ENCODE data around the gene ASCC1. TPM values are rescaled to one million over a fixed set of nuclear protein-coding genes. Genes with fewer than 3 reads are reported as not detected.

ASCC1 gene
- total RNA-seq, 4 donors from 2014 or later: 18.7 to 28.4 (median 24.7) TPM

GRCh38 chr10:72186982-72187330, 29.1 kb downstream of the ASCC1 start:
- peak overlapping the region in 1 of 4 donors; percentile 3 for H3K4me3 ChIP-seq
- WGBS, 2 donors: 64 to 66% methylated on average over 3 of the region's 3 CpGs
- peaks cover 0 to 9% (median 6%) of the 10 kb centered on the region in 3 donors for H3K4me1 ChIP-seq

GRCh38 chr10:72186258-72186981, 29.7 kb downstream of the ASCC1 start:
- no peak for DNase-seq
- peaks cover 0 to 9% (median 6%) of the 10 kb centered on the region in 3 donors for H3K4me1 ChIP-seq
- H3K9me3 ChIP-seq: no peaks in the 10 kb centered on the region
- intact Hi-C loops (cut with DNase I): no loop called here
- no peak for TF ChIP-seq POLR2A (IDR thresholded peaks at IDR 0.05)
- TF ChIP-seq CTCF (IDR thresholded peaks at IDR 0.05): no peak
- H3K27me3 ChIP-seq: no peaks in the 10 kb centered on the region
- peaks cover 0 to 61% (median 0%) of the 10 kb centered on the region in 3 donors for H3K36me3 ChIP-seq
- H3K27ac ChIP-seq: peak overlapping the region; percentile 57 to 82 (median 78)
- H3K4me3 ChIP-seq: peak overlapping the region in 2 of 4 donors; percentile 3 to 31
- 59 to 70% methylated on average over 7 of the region's 7 CpGs for WGBS, 2 donors

More at GRCh38 chr10:72186982-72187330, 29.1 kb downstream of the ASCC1 start:
- DNase-seq: no peak
- TF ChIP-seq POLR2A (IDR thresholded peaks at IDR 0.05) (no peak), CTCF (IDR thresholded peaks at IDR 0.05) (no peak)
- H3K27ac ChIP-seq: peak overlapping the region; percentile 29 to 89 (median 78)
- H3K27me3 ChIP-seq: no peaks in the 10 kb centered on the region
- H3K36me3 ChIP-seq: peaks cover 0 to 59% (median 0%) of the 10 kb centered on the region in 3 donors
- H3K9me3 ChIP-seq: no peaks in the 10 kb centered on the region
- intact Hi-C loops (cut with DNase I): no loop called here

- no peaks in the 10 kb centered on the region for H3K9me3 ChIP-seq
- intact Hi-C loops (cut with DNase I): no loop called here
- H3K27ac ChIP-seq: no peak overlapping the region
- peaks cover 0 to 54% (median 0%) of the 10 kb centered on the region in 3 donors for H3K36me3 ChIP-seq
- WGBS, 2 donors: 100% methylated on average over 2 of the region's 2 CpGs
- no peak for DNase-seq
- no peak overlapping the region for H3K4me3 ChIP-seq
- no peaks in the 10 kb centered on the region for H3K27me3 ChIP-seq
- H3K4me1 ChIP-seq: peaks cover 0 to 9% (median 6%) of the 10 kb centered on the region in 3 donors
- TF ChIP-seq CTCF (IDR thresholded peaks at IDR 0.05) (no peak), POLR2A (IDR thresholded peaks at IDR 0.05) (no peak)
These were observed 31.9 kb downstream of the ASCC1 start for GRCh38 chr10:72184156-72184555.

GRCh38 chr10:72177454-72177853, 38.6 kb downstream of the ASCC1 start:
- intact Hi-C loops (cut with DNase I): no loop called here
- TF ChIP-seq CTCF (IDR thresholded peaks at IDR 0.05) (no peak), POLR2A (IDR thresholded peaks at IDR 0.05) (no peak)
- H3K4me3 ChIP-seq: no peak overlapping the region
- DNase-seq: no peak
- peaks cover 0 to 42% (median 0%) of the 10 kb centered on the region in 3 donors for H3K36me3 ChIP-seq
- peaks cover 0 to 31% (median 7%) of the 10 kb centered on the region in 3 donors for H3K4me1 ChIP-seq
- WGBS, 2 donors: 94 to 97% methylated on average over 2 of the region's 2 CpGs
- H3K27me3 ChIP-seq: no peaks in the 10 kb centered on the region
- no peaks in the 10 kb centered on the region for H3K9me3 ChIP-seq
- no peak overlapping the region for H3K27ac ChIP-seq

- Histone ChIP-seq H3K36me3 (peaks cover 0 to 35% (median 0%) of the 10 kb centered on the region in 3 donors), H3K27me3 (no peaks in the 10 kb centered on the region), H3K27ac (no peak overlapping the region), H3K9me3 (no peaks in the 10 kb centered on the region), H3K4me1 (peaks cover 0 to 31% (median 7%) of the 10 kb centered on the region in 3 donors), H3K4me3 (no peak overlapping the region)
- WGBS, 2 donors: 93 to 97% methylated on average over 2 of the region's 2 CpGs
- intact Hi-C loops (cut with DNase I): no loop called here
- no peak for DNase-seq
- no peak for TF ChIP-seq CTCF (IDR thresholded peaks at IDR 0.05)
- no peak for TF ChIP-seq POLR2A (IDR thresholded peaks at IDR 0.05)
These were observed 39.4 kb downstream of the ASCC1 start for GRCh38 chr10:72176701-72177100.
